H9 (cell line): ENCODE measurements around the gene SNCA. TPM values are rescaled to one million over a fixed set of nuclear protein-coding genes. Genes with fewer than 3 reads are reported as not detected.

Source experiments
- DNase-seq: peaks from one replicate; pipeline ENCODE4 v3.0.0-alpha.2; 2017
- H2AFZ ChIP-seq: one replicate; pipeline ENCODE4 v1.6.1; 2013; ENCODE audit warnings: mild to moderate bottlenecking, low read length, control low read depth, moderate library complexity
- H2AK5ac ChIP-seq: 2 replicates; pipeline ENCODE4 v1.6.1; 2013; ENCODE audit warnings: low read length, control low read depth, mixed read lengths; ENCODE audit not compliant: insufficient read length
- H2BK120ac ChIP-seq: one replicate; pipeline ENCODE4 v1.6.1; 2013; ENCODE audit warnings: low read depth, mild to moderate bottlenecking, low read length, control low read depth, inconsistent platforms; ENCODE audit not compliant: poor library complexity, severe bottlenecking
- H2BK12ac ChIP-seq: 2 replicates; pipeline ENCODE4 v1.6.1; 2013; ENCODE audit warnings: low read length, control low read depth, mixed read lengths, low read depth; ENCODE audit not compliant: insufficient read length
- H2BK15ac ChIP-seq: 2 replicates; pipeline ENCODE4 v1.6.1; 2013; ENCODE audit warnings: low read depth, low read length, control low read depth
- H2BK20ac ChIP-seq: one replicate; pipeline ENCODE4 v1.6.1; 2013; ENCODE audit warnings: low read depth, mild to moderate bottlenecking, low read length, control low read depth, inconsistent platforms; ENCODE audit not compliant: poor library complexity, severe bottlenecking
- H2BK5ac ChIP-seq: 2 replicates; pipeline ENCODE4 v1.6.1; 2013; ENCODE audit warnings: low read length, control low read depth, mixed read lengths; ENCODE audit not compliant: insufficient read length
- H3K14ac ChIP-seq: 2 replicates; pipeline ENCODE4 v1.6.1; 2013; ENCODE audit warnings: low read length, control low read depth; ENCODE audit not compliant: insufficient read depth
- H3K18ac ChIP-seq: 2 replicates; pipeline ENCODE4 v1.6.1; 2013; ENCODE audit warnings: low read depth, mild to moderate bottlenecking, mixed read lengths, low read length, control low read depth; ENCODE audit not compliant: insufficient read length
- H3K23ac ChIP-seq: 2 replicates; pipeline ENCODE4 v1.6.1; 2013; ENCODE audit warnings: low read length, control low read depth, mixed read lengths, low read depth; ENCODE audit not compliant: insufficient read length
- H3K23me2 ChIP-seq: 2 replicates; pipeline ENCODE4 v1.6.1; 2013; ENCODE audit warnings: low read depth, mild to moderate bottlenecking, mixed read lengths, low read length, control low read depth; ENCODE audit not compliant: insufficient read length, poor library complexity, severe bottlenecking
- H3K27ac ChIP-seq: 2 replicates; pipeline ENCODE4 v1.5.1; 2013; ENCODE audit warnings: low read length, control low read depth, mixed read lengths, low read depth; ENCODE audit not compliant: insufficient read length
- H3K27me3 ChIP-seq: 2 replicates; pipeline ENCODE4 v1.6.1; 2013; ENCODE audit warnings: low read length, control low read depth, inconsistent platforms; ENCODE audit not compliant: insufficient read depth
- H3K4ac ChIP-seq: 2 replicates; pipeline ENCODE4 v1.6.1; 2013; ENCODE audit warnings: low read depth, mild to moderate bottlenecking, control low read depth, inconsistent platforms, low read length, moderate library complexity
- H3K4me1 ChIP-seq: 2 replicates; pipeline ENCODE4 v1.6.1; 2013; ENCODE audit warnings: low read length, control low read depth, inconsistent platforms; ENCODE audit not compliant: insufficient read depth
- H3K4me2 ChIP-seq: 2 replicates; pipeline ENCODE4 v1.6.1; 2013; ENCODE audit warnings: low read length, control low read depth, mixed read lengths; ENCODE audit not compliant: insufficient read length, insufficient read depth
- H3K56ac ChIP-seq: 2 replicates; pipeline ENCODE4 v1.6.1; 2013; ENCODE audit warnings: low read depth, mild to moderate bottlenecking, mixed read lengths, low read length, control low read depth; ENCODE audit not compliant: insufficient read length
- H3K79me1 ChIP-seq: 2 replicates; pipeline ENCODE4 v1.6.1; 2013; ENCODE audit warnings: low read depth, mild to moderate bottlenecking, moderate library complexity, low read length, control low read depth, inconsistent platforms; ENCODE audit not compliant: insufficient read depth, poor library complexity, severe bottlenecking
- H3K79me2 ChIP-seq: 2 replicates; pipeline ENCODE4 v1.6.1; 2013; ENCODE audit warnings: low read length, control low read depth, inconsistent platforms; ENCODE audit not compliant: insufficient read depth
- H3K9ac ChIP-seq: 2 replicates; pipeline ENCODE4 v1.6.1; 2013; ENCODE audit warnings: low read length, control low read depth, mixed read lengths; ENCODE audit not compliant: insufficient read length; ENCODE audit errors: extremely low read depth
- H3K9me3 ChIP-seq: one replicate; pipeline ENCODE4 v1.6.1; 2013; ENCODE audit warnings: low read depth, low read length, inconsistent platforms; ENCODE audit not compliant: control insufficient read depth
- H3T11ph ChIP-seq: one replicate; pipeline ENCODE4 v1.6.1; 2013; ENCODE audit warnings: mild to moderate bottlenecking, low read length, control low read depth, inconsistent platforms
- H4K20me1 ChIP-seq: one replicate; pipeline ENCODE4 v1.6.1; 2013; ENCODE audit not compliant: control insufficient read depth, insufficient read length, insufficient read depth
- H4K5ac ChIP-seq: 2 replicates; pipeline ENCODE4 v1.6.1; 2013; ENCODE audit warnings: low read depth, mild to moderate bottlenecking, mixed read lengths, low read length, control low read depth; ENCODE audit not compliant: insufficient read length
- H4K8ac ChIP-seq: replicated peaks from 2 replicates; pipeline ENCODE4 v1.6.1; 2013; ENCODE audit warnings: low read length, control low read depth, mixed read lengths, low read depth; ENCODE audit not compliant: insufficient read length
- H4K91ac ChIP-seq: 2 replicates; pipeline ENCODE4 v1.6.1; 2013; ENCODE audit warnings: low read depth, mild to moderate bottlenecking, moderate library complexity, mixed read lengths, low read length, control low read depth; ENCODE audit not compliant: insufficient read length
- H3K27ac Mint-ChIP-seq, 3 experiments: 2 replicates in 2 of 3; 3 replicates in 1 of 3; pipeline ENCODE4 v1.8.0; 2020 to 2021; ENCODE audit warnings: mixed read lengths in 3 of 3, mild to moderate bottlenecking in 1 of 3, moderate library complexity in 1 of 3
- H3K27me3 Mint-ChIP-seq: 2 replicates; pipeline ENCODE4 v1.8.0; 2021; ENCODE audit warnings: low read depth, mild to moderate bottlenecking, moderate library complexity, mixed read lengths
- H3K36me3 Mint-ChIP-seq, 3 experiments: 2 replicates in 2 of 3; 3 replicates in 1 of 3; pipeline ENCODE4 v1.8.0; 2020 to 2021; ENCODE audit warnings: low read depth in 3 of 3, mixed read lengths in 3 of 3; ENCODE audit not compliant: insufficient read depth in 1 of 3
- H3K4me1 Mint-ChIP-seq, 2 experiments: 2 replicates each; pipeline ENCODE4 v1.8.0; 2020; ENCODE audit warnings: mixed read lengths in 2 of 2
- H3K4me3 Mint-ChIP-seq, 2 experiments: 2 replicates in 1 of 2; 3 replicates in 1 of 2; pipeline ENCODE4 v1.8.0; 2020 to 2021; ENCODE audit warnings: mild to moderate bottlenecking in 2 of 2, mixed read lengths in 2 of 2, moderate library complexity in 1 of 2
- H3K9me3 Mint-ChIP-seq, 2 experiments: 2 replicates in 1 of 2; 3 replicates in 1 of 2; pipeline ENCODE4 v1.8.0; 2020; ENCODE audit warnings: mild to moderate bottlenecking in 2 of 2, mixed read lengths in 2 of 2, moderate library complexity in 1 of 2
- WGBS: extraction: QIAGEN DNeasy Blood & Tissue Kit; methylation state at CpG from one replicate; pipeline ENCODE4 v1.1.7; 2013; ENCODE audit warnings: missing lambda C conversion rate, low lambda C conversion rate, mixed read lengths; ENCODE audit not compliant: insufficient read length; ENCODE audit errors: extremely low coverage; 5-methylcytosine and 5-hydroxymethylcytosine counted together
- total RNA-seq: library from RNA; stranded (reverse); gene quantifications from 2 replicates; pipeline ENCODE4 v1.2.1, GENCODE V29; 2021
- TF ChIP-seq, protein P1 (sequence below): fragments of 200-600 bp; sonication (generic); conservative IDR thresholded peaks from 3 replicates; pipeline ENCODE4 v1.8.0; 2021; ENCODE audit warnings: antibody characterized with exemption, mild to moderate bottlenecking

Gene SNCA
- total RNA-seq, 1 experiment from 2014 or later, result 8.5 TPM

GRCh38 chr4:89712141-89712540 lies 124.8 kb downstream of the SNCA start:
- no peak overlapping the region for H2AK5ac ChIP-seq
- Mint-ChIP-seq H3K9me3 (no peaks in the 10 kb centered on the region), H3K27ac (no peak overlapping the region), H3K4me1 (peaks cover 8 to 14% of the 10 kb centered on the region in 2 experiments), H3K4me3 (no peak overlapping the region), H3K36me3 (no peaks in the 10 kb centered on the region), H3K27me3 (no peaks in the 10 kb centered on the region)
- H3K4me1 ChIP-seq, result peaks cover 6% of the 10 kb centered on the region; the same call in 1 of the 2 replicates
- H2BK20ac ChIP-seq, result no peak overlapping the region
- H2BK12ac ChIP-seq, result no peak overlapping the region
- H3K9me3 ChIP-seq, result no peaks in the 10 kb centered on the region
- no peak overlapping the region for H2BK120ac ChIP-seq
- H3K9ac ChIP-seq, result no peak overlapping the region
- no peak overlapping the region for H2BK15ac ChIP-seq
- H3T11ph ChIP-seq, result no peak overlapping the region
- TF ChIP-seq, protein P1, sequence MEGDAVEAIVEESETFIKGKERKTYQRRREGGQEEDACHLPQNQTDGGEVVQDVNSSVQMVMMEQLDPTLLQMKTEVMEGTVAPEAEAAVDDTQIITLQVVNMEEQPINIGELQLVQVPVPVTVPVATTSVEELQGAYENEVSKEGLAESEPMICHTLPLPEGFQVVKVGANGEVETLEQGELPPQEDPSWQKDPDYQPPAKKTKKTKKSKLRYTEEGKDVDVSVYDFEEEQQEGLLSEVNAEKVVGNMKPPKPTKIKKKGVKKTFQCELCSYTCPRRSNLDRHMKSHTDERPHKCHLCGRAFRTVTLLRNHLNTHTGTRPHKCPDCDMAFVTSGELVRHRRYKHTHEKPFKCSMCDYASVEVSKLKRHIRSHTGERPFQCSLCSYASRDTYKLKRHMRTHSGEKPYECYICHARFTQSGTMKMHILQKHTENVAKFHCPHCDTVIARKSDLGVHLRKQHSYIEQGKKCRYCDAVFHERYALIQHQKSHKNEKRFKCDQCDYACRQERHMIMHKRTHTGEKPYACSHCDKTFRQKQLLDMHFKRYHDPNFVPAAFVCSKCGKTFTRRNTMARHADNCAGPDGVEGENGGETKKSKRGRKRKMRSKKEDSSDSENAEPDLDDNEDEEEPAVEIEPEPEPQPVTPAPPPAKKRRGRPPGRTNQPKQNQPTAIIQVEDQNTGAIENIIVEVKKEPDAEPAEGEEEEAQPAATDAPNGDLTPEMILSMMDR, result no peak
- H4K20me1 ChIP-seq, result no peaks in the 10 kb centered on the region
- no peak overlapping the region for H2BK5ac ChIP-seq
- H3K18ac ChIP-seq, result no peak overlapping the region
- no peaks in the 10 kb centered on the region for H3K27me3 ChIP-seq
- H3K27ac ChIP-seq, result no peak overlapping the region
- no peak overlapping the region for H3K23ac ChIP-seq
- no peaks in the 10 kb centered on the region for H3K23me2 ChIP-seq
- H3K14ac ChIP-seq, result no peak overlapping the region
- H3K79me1 ChIP-seq, result no peaks in the 10 kb centered on the region
- WGBS, result no CpG with 5 or more reads among the region's 2 CpGs
- no peaks in the 10 kb centered on the region for H3K79me2 ChIP-seq
- H4K91ac ChIP-seq, result no peak overlapping the region
- no peak overlapping the region for H2AFZ ChIP-seq
- DNase-seq, result no peak
- no peak overlapping the region for H3K4ac ChIP-seq
- H4K8ac ChIP-seq, result no peak overlapping the region
- no peak overlapping the region for H3K56ac ChIP-seq
- no peak overlapping the region for H4K5ac ChIP-seq
- H3K4me2 ChIP-seq, result no peak overlapping the region
